PC-3 (cell line): ENCODE measurements around the gene ROR1. TPM values are rescaled to one million over a fixed set of nuclear protein-coding genes. Genes with fewer than 3 reads are reported as not detected.

Source experiments
- ATAC-seq: fragments of 200-7000 bp; cut with Tn5 transposase; 2 replicates; pipeline ENCODE4 v1.9.1; 2020; ENCODE audit warnings: mild to moderate bottlenecking, moderate library complexity
- BruUV-seq: library from RNA; stranded (reverse); fragments of 400-500 nt; replicated peaks from 2 replicates; lab custom pipeline; 2021; lab: Mats Ljungman, UMichigan
- CTCF ChIA-PET: fragments of 300-600 bp; sonication (Branson Sonifier 250); formaldehyde crosslinking; loops from one replicate; lab custom pipeline; 2022; ENCODE audit warnings: antibody characterized with exemption; lab: Charles Lee
- POLR2A ChIA-PET: fragments of 300-600 bp; sonication (Branson Sonifier 250); formaldehyde crosslinking; loops from one replicate; lab custom pipeline; 2022; ENCODE audit warnings: antibody characterized with exemption; ENCODE audit not compliant: unreplicated experiment; lab: Charles Lee
- DNase-seq: peaks from one replicate; pipeline ENCODE4 v3.0.0-alpha.2; 2015
- H2AFZ ChIP-seq: fragments of 300-600 bp; sonication (generic); 2 replicates; pipeline ENCODE4 v1.6.0; 2016; ENCODE audit warnings: antibody characterized with exemption, low read length
- H3F3A ChIP-seq: fragments of 300-600 bp; sonication (generic); one replicate; pipeline ENCODE4 v1.6.0; 2017; ENCODE audit warnings: antibody characterized with exemption, low read length, control low read depth, mild to moderate bottlenecking; ENCODE audit not compliant: unreplicated experiment
- H3K27ac ChIP-seq: fragments of 300-600 bp; sonication (generic); 2 replicates; pipeline ENCODE4 v1.5.1; 2016; ENCODE audit warnings: mild to moderate bottlenecking, low read length
- H3K27me3 ChIP-seq: fragments of 300-600 bp; sonication (generic); 2 replicates; pipeline ENCODE4 v1.6.1; 2016; ENCODE audit warnings: low read length, mixed read lengths
- H3K36me3 ChIP-seq: fragments of 300-600 bp; sonication (generic); 2 replicates; pipeline ENCODE4 v1.6.1; 2016; ENCODE audit warnings: low read depth, mixed run types, low read length, mixed read lengths
- H3K4me1 ChIP-seq: fragments of 300-600 bp; sonication (generic); 2 replicates; pipeline ENCODE4 v1.5.1; 2016; ENCODE audit warnings: low read length; ENCODE audit not compliant: insufficient read depth
- H3K4me2 ChIP-seq: fragments of 300-600 bp; sonication (generic); 2 replicates; pipeline ENCODE4 v1.6.0; 2016; ENCODE audit warnings: low read length
- H3K4me3 ChIP-seq: fragments of 300-600 bp; sonication (generic); 2 replicates; pipeline ENCODE4 v1.5.1; 2016; ENCODE audit warnings: mild to moderate bottlenecking, low read length, mixed read lengths
- H3K79me2 ChIP-seq: fragments of 300-600 bp; sonication (generic); 2 replicates; pipeline ENCODE4 v1.6.1; 2017; ENCODE audit warnings: low read length, mixed read lengths
- H3K9ac ChIP-seq: fragments of 300-600 bp; sonication (generic); 2 replicates; pipeline ENCODE4 v1.6.0; 2016; ENCODE audit warnings: mild to moderate bottlenecking, low read length
- H3K9me2 ChIP-seq: fragments of 300-600 bp; sonication (generic); replicated peaks from 2 replicates; pipeline ENCODE4 v1.6.1; 2016; ENCODE audit warnings: mixed run types, low read length, mixed read lengths
- H3K9me3 ChIP-seq: fragments of 300-600 bp; sonication (generic); 2 replicates; pipeline ENCODE4 v1.6.1; 2016; ENCODE audit warnings: low read length, mixed read lengths
- H4K20me1 ChIP-seq: fragments of 300-600 bp; sonication (generic); 2 replicates; pipeline ENCODE4 v1.6.1; 2016; ENCODE audit warnings: low read length, mixed read lengths
- EZH2 ChIP-seq: fragments of 300-600 bp; sonication (generic); IDR thresholded peaks from one replicate; pipeline ENCODE4 v1.6.1; 2017; ENCODE audit warnings: antibody characterized with exemption, mild to moderate bottlenecking, low read length; ENCODE audit not compliant: unreplicated experiment
- EZH2phosphoT487 ChIP-seq: fragments of 300-600 bp; sonication (generic); IDR thresholded peaks from 2 replicates; pipeline ENCODE4 v1.6.1; 2018; ENCODE audit warnings: mild to moderate bottlenecking, antibody characterized with exemption, low read length, borderline replicate concordance
- intact Hi-C: fragments of 100-400 bp; cut with micrococcal nuclease; formaldehyde crosslinking; loops from 2 replicates; pipeline ENCODE4 v1.9.0; 2023
- total RNA-seq: library from RNA; depleted of rRNA; stranded (reverse); fragments of >200 nt; gene quantifications from 2 replicates; pipeline ENCODE4 v1.2.3, GENCODE V29; 2014
- TF ChIP-seq, protein P1 (sequence below): fragments of 300-600 bp; sonication (generic); conservative IDR thresholded peaks from 2 replicates; pipeline ENCODE4 v1.5.1; 2017; ENCODE audit warnings: antibody characterized with exemption, low read depth, mild to moderate bottlenecking, low read length

The ROR1 gene
- total RNA-seq, 1 experiment from 2014 or later: 16.5 TPM

DNA sequence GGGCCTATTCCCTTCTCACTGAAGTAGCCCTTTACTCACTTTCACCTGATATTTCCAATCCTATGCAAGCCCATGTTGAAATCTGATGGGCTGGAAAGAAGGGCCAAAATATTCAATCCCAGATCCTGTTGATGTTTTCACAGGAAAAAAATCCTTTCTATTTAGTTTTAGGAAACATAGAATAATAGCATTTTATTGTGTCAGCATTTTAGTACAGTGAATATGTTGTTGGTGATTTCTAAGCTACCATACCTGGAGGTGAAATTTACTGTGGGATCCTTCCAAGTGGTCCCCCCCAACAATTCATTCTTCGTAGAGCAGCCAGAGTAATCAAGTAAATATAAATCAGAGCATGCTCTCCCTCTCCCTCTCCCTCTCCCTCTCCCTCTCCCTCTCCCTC, 426.2 kb downstream of the ROR1 start:
- no peak for DNase-seq
- no peak for ATAC-seq
- Histone ChIP-seq H3K4me3 (no peak overlapping the region), H3K4me1 (no peaks in the 10 kb centered on the region), H3F3A (no peaks in the 10 kb centered on the region), H3K27ac (no peak overlapping the region), H3K9ac (no peak overlapping the region), H4K20me1 (no peaks in the 10 kb centered on the region), H3K27me3 (no peaks in the 10 kb centered on the region), H3K36me3 (no peaks in the 10 kb centered on the region), H3K4me2 (no peak overlapping the region), H3K79me2 (no peaks in the 10 kb centered on the region), H3K9me3 (no peaks in the 10 kb centered on the region), H2AFZ (no peak overlapping the region), H3K9me2 (no peaks in the 10 kb centered on the region)
- intact Hi-C loops: no loop called here
- POLR2A ChIA-PET: no interaction called here
- CTCF ChIA-PET: no interaction called here
- TF ChIP-seq EZH2: no peak
- TF ChIP-seq EZH2phosphoT487: no peak
- TF ChIP-seq, protein P1, sequence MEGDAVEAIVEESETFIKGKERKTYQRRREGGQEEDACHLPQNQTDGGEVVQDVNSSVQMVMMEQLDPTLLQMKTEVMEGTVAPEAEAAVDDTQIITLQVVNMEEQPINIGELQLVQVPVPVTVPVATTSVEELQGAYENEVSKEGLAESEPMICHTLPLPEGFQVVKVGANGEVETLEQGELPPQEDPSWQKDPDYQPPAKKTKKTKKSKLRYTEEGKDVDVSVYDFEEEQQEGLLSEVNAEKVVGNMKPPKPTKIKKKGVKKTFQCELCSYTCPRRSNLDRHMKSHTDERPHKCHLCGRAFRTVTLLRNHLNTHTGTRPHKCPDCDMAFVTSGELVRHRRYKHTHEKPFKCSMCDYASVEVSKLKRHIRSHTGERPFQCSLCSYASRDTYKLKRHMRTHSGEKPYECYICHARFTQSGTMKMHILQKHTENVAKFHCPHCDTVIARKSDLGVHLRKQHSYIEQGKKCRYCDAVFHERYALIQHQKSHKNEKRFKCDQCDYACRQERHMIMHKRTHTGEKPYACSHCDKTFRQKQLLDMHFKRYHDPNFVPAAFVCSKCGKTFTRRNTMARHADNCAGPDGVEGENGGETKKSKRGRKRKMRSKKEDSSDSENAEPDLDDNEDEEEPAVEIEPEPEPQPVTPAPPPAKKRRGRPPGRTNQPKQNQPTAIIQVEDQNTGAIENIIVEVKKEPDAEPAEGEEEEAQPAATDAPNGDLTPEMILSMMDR: no peak
- BruUV-seq: no TSS peak

DNA sequence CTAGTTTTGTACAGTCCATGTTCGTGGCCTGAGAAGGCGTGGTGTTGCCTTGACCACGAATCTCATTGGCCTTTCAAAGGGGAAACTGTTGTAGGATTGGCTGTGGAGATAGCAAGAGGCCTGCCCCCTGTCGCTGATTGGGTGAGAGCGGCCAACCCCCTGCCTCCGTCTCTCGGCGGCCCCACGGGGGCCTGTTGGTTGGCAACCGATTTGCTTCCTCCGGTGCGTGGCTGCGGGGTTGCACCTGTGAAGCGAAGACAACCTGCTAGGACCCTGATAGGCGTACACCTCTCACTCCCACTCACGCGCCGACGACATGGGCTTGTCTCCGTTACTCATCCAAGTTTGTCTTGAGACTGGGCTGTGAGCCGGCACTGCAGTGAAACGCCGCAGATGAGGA, 429.6 kb downstream of the ROR1 start, which contains the start of gene UBE2U:
Gene UBE2U (plus strand): TSS at position 204 of the 400 bp plus-strand sequence. CDS start 428 bp downstream, outside the sequence.
- H3K9ac ChIP-seq: no peak within 1 kb of the TSS
- H3K79me2 ChIP-seq: no peaks in the 10 kb centered on the region
- no peaks in the 10 kb centered on the region for H3K27me3 ChIP-seq
- no peak for TF ChIP-seq EZH2phosphoT487
- no peaks in the 10 kb centered on the region for H3F3A ChIP-seq
- no peaks in the 10 kb centered on the region for H4K20me1 ChIP-seq
- H3K4me1 ChIP-seq: no peaks in the 10 kb centered on the region
- CTCF ChIA-PET: no interaction called here
- intact Hi-C loops: no loop called here
- no peaks in the 10 kb centered on the region for H3K9me2 ChIP-seq
- POLR2A ChIA-PET: no interaction called here
- BruUV-seq: no TSS peak
- H3K36me3 ChIP-seq: no peaks in the 10 kb centered on the region
- H2AFZ ChIP-seq: 0 out of 2 replicates have a peak within 1 kb of the TSS, but pooled peaks have one; percentile 14
- H3K9me3 ChIP-seq: no peaks in the 10 kb centered on the region
- DNase-seq (no peak), ATAC-seq (no peak)
- H3K4me2 ChIP-seq: no peak within 1 kb of the TSS
- H3K4me3 ChIP-seq: no peak within 1 kb of the TSS
- no peak within 1 kb of the TSS for H3K27ac ChIP-seq

DNA sequence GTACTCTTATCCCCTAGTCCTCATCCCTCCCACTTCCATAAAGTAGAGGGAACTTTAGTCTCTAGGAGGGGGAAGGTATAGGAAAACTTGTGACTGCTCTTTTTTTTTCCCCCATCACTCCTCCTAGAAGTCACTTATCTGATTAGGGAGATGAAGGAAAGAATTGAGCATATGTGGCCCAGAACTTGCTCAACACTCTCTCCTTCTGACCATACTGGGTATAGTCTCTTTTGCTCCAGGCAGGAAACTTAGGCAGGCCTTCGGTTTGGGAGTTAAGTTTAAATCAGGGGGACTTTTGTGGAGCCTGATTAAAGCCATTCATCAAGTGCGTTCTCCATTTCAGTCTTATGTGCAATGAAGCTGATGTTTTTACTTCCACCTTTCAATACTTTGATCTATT, 435.4 kb downstream of the ROR1 start:
- no peaks in the 10 kb centered on the region for H3K36me3 ChIP-seq
- ATAC-seq (no peak), DNase-seq (no peak)
- no peaks in the 10 kb centered on the region for H4K20me1 ChIP-seq
- no peaks in the 10 kb centered on the region for H3K27me3 ChIP-seq
- intact Hi-C loops: no loop called here
- no peaks in the 10 kb centered on the region for H3K79me2 ChIP-seq
- no peaks in the 10 kb centered on the region for H3K9me3 ChIP-seq
- H3K27ac ChIP-seq: no peak overlapping the region
- TF ChIP-seq EZH2phosphoT487: no peak
- TF ChIP-seq, protein P1: no peak
- TF ChIP-seq EZH2: no peak
- H3K4me1 ChIP-seq: no peaks in the 10 kb centered on the region
- H3K9me2 ChIP-seq: no peaks in the 10 kb centered on the region
- POLR2A ChIA-PET: no interaction called here
- no peak overlapping the region for H2AFZ ChIP-seq
- BruUV-seq: no TSS peak
- no peak overlapping the region for H3K9ac ChIP-seq
- CTCF ChIA-PET: interaction anchor here (0.6 kb wide), 1 partner anchor 26 kb away, joined by 4 read pairs; no protein-coding TSS in a partner anchor
- H3K4me2 ChIP-seq: no peak overlapping the region
- no peaks in the 10 kb centered on the region for H3F3A ChIP-seq
- H3K4me3 ChIP-seq: no peak overlapping the region
